NCI-H1417 (cell line): ENCODE measurements around the gene ZNF747.

ENCODE experiments used
- DNase-seq, 3 experiments: peaks; one replicate each; lab custom pipeline; 2025; lab: John Stamatoyannopoulos, UW

ZNF747 gene

DNA sequence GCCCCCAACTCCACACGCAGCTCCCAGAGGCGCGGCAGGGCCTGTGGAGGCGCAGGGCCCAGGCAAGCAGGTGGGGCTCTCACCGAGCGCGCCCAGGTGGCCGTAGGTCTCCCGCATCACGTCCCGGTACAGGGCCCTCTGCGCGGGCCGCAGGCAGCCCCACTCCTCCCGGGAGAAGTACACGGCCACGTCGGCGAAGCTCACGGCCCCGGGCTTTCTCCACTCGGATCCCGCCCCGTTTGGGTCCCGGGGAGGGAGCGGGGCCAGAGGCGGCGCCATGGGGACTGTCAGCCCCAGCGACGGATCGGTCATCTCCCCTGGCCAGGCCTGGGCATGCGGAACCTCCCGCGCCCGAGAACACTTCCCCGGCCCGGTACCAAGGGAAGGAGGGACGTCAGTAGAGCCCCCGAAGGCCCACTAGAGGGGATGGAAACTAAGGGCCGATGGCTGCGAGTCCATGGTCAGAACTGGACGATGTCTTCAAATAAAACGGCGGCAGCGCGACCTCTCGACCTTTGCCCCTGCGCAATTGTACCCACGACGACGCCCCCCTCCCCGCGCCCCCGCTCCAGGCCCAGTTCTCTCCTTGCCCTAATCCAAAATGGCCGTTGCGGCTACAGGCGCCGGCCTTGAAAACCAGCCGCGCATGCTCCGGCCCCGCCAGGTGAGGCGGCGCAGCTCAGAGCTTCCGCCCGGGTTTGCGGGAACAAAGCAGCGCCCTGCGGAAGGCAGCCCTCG lies at the start of gene ZNF747:
Gene ZNF747, minus strand, starts transcription at position 491 of the 738 bp plus-strand sequence. Its CDS starts 179 bp downstream, at position 312.
- peak; percentile 82 to 96 (median 94) for DNase-seq

- no peak for DNase-seq
Measured at GRCh38 chr16:30582611-30583340, 48.1 kb upstream of the ZNF747 start.

GRCh38 chr16:30581457-30581856 lies 46.8 kb upstream of the ZNF747 start:
- peak in 1 of 3 experiments; percentile 3 for DNase-seq

DNA sequence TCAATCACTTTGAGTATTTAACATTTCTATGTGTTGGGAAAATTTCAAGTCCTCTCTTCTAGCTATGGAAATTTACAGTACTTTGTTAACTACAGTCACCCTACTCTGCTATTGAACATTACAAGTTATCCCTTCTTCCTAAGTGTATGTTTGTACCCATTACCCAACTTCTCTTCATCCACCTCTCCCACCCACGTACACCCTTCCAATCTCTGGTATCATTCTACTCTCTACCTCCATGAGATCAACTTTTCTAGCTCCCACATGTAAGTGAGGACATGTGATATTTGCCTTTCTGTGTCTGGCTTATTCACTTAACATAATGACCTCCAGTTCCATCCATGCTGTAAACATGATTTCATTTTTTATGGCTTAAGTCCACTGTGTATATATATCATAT lies 40.0 kb upstream of the ZNF747 start:
- no peak for DNase-seq

DNA sequence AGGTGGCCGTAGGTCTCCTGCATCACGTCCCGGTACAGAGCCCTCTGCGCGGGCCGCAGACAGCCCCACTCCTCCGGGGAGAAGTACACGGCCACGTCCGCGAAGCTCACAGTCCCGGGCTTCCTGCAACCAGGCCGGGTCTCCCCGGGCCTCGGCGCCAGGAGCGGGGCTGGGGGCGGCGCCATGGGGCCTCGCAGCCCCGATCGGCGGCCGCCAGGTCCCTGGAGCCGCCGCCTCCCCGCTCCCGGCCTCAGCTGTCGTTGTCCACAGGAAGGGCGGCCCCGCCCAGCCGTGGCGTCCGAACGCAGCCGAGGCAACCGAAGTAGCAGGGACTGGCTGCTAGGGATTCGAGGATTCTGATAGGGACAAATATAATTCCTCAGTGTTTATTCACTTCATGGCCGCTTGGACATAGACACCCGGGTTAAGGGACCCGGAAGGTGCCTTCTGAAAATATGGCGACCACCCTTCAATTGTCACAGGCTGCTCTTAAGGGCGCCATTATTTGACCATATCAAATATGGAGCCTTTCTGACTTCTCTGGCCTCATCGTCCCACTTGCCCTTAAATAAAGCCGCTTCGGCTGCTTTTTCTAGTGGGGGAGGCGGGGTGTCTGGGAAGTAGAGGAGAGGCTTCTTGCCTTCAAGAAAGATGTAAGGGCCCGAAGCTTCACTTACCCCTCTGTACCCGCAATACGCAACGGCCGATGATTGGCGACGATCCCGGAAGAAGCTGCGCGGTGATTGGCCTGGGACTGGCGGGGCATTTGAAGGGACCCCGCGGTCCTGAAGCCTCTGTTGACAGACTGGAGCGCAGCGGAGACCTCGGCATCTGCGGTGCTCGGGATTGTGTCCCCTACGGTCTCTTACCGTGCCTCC lies 37.0 kb upstream of the ZNF747 start, which contains the start of gene ZNF688:
Gene ZNF688, minus strand, starts transcription at position 270 of the 878 bp plus-strand sequence. Its CDS starts 85 bp downstream, at position 185.
- peak; percentile 91 to 99 (median 95) for DNase-seq

- DNase-seq = peak in 1 of 3 experiments; percentile 78
Measured at GRCh38 chr16:30570636-30571444, 36.2 kb upstream of the ZNF747 start.

- no peak for DNase-seq
Measured at GRCh38 chr16:30569746-30570635, 35.3 kb upstream of the ZNF747 start.

DNA sequence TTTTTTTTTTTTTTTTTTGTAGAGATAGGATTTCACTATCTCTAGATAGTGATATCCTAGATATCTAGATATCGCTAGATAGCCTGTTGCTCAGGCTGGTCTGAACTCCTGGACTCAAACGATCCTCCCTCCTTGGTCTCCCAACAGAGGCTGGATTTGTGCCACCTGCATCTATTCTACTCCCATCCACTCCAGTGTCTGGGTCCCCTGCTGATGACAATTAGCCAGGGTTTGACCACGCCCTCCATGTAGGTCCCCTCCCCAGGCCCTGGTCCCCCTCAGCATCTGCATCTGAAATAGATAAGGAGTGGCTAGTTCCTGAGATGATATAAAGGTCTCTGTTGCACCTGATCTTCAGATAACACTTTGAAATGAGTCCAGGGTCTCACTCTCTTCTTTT lies 34.6 kb upstream of the ZNF747 start:
- DNase-seq = no peak

- DNase-seq = peak in 2 of 3 experiments; percentile 22 to 73
Measured at GRCh38 chr16:30567991-30568638, 33.5 kb upstream of the ZNF747 start.

DNA sequence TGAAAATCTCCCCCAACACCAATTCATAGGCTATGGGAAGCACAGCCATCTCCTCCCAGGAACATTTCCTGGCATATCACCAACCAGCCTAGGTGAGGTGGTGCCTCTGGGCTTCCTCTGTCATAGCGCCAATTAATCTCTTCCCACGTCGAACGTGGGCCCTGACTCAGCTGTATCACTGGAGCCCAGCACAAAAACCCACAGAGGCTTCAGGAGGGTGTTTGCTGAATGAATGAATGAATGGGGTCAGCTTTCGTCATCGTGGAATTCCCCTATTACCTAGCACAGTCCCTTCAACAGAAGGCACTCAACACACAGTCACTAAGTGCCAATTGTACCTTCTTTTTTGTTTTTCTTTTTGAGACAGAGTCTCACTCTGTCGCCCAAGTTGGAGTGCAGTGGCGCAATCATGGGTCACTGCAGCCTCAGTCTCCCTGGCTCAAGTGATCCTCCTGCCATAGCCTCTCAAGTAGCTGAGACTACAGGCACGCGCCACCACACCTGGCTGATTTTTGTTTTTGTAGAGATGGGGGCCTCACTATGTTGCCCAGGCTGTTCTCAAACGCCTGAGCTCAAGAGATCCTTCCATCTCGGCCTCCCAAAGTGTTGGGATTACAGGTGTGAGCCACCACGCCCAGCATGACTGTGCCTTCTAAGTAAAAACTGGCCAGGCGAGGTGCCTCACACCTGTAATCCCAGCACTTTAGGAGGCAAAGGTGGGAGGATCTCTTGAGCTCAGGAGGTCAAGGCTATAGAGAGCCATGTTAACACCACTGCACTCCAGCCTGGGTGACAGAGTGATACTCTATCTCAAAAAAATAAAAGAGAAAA lies 32.7 kb upstream of the ZNF747 start:
- no peak for DNase-seq

GRCh38 chr16:30566531-30566930 lies 31.9 kb upstream of the ZNF747 start:
- no peak for DNase-seq

DNA sequence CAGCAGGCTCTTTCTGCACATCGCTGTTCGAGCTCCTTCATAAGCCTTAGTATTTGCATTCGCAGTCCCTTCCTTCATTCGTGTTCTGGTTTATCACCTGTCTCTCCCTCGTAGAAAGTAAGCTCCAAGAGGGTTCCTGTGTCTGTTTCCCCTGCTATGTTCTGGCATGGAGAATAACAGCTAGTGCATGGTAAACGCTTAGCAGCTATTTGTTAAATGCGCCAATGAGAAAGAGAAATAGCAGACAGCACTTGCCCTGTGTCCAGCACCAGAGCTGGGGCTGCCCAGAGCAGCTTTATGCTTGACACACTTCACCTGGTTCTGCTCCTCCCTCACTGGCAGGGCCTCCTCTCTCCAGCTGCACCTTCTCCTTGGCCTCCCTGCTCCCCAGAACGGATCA lies 31.3 kb upstream of the ZNF747 start:
- no peak for DNase-seq

- no peak for DNase-seq
Measured at GRCh38 chr16:30565526-30565925, 30.9 kb upstream of the ZNF747 start.

GRCh38 chr16:30562021-30562420 lies 27.4 kb upstream of the ZNF747 start:
- DNase-seq = peak in 1 of 3 experiments; percentile 12

DNA sequence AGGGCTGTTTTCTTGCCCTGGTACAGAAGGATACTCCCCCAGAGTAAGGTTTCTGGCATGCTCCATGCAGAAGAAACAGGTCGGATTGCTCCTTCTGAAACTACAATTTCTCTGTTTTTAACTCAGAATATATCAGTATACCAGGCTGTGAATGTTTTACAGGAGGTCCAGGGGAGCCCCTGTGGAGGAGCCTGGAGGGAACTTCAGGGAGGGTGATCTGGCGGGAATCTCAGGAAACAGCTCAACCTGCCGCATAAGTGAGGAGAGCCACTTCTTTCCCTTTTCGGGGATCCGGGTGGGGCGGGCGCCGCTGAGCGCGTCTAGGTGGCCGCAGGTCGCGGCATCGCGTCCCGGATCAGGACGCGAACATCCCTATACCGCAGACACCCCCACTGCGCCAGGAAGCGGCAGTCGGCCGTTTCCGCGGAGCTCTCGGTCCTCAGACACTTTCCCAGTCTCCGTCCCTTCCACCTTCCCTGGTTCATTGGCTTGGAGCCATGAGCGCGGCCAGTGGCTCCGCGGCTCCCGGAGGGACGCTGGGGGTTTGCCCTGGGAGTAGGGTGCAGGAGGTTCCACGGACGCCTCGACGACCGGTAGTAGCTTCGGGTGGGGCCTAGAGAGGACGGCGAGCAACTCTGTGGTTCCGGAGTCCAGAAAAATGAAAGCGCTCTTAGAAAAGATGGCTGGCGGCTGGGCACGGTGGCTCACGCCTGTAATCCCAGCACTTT lies 26.6 kb upstream of the ZNF747 start:
- DNase-seq = peak in 1 of 3 experiments; percentile 25

DNA sequence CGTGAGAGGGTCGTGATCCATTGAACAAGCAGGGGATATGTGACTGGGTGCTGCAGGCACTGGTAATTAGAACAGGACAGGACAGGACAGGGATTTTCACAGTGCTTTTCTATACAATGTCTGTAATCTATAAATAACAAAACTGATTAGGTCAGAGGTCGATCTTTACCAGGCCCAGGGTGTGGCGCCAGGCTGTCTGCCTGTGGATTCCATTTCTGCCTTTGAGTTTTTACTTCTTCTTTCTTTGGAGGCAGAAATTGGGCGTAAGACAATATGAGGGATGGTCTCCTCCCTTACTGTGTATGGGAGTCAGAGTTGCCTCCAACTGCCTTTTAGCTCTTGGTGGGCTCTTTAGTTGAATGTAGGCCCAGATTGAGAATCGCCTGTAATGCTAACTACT lies 25.0 kb upstream of the ZNF747 start:
- no peak for DNase-seq

GRCh38 chr16:30558789-30559377 lies 24.2 kb upstream of the ZNF747 start:
- no peak for DNase-seq
